ENCODE results near the gene GALNT4.

The GALNT4 gene

DNA sequence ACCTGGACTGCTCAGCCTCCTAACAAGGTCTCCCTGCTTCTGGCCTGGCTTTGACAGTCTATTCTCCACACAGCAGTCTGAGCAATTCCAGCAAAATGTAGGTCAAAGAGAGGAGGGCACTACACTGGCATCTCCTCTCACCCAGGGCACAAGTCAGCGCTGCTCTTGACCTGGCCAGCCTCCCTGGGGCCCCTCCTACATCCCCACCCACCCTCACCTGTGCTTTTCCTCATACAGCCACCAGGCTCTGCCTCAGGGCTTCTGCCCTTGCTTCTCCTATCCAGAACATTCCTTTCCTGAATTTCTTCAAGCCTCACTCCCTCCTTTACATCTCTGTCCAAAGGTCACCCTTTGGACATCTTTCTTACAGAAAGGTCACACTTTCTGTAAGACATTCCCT lies 33.7 kb downstream of the GALNT4 start:
- DNase-seq = no peak

DNA sequence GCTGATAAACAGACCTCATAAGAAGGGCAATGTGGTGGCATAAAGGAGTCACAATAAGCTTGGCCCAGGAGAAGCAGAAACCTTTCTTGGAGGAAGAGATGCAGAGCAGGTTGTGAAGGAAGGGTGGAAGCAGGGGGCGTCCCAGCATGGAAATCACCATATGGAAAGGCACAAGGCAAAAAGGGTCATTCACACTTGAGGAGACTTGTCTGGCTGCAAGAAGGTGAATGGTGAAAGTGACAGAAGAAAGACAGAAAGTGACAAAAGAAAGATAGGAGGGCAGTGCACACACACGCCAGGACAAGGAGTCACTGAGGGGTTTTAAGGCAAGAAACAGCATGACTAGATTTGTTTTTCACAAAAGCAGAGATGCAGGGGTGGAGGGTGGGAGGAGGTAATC lies 38.3 kb downstream of the GALNT4 start:
- no peak for DNase-seq

DNA sequence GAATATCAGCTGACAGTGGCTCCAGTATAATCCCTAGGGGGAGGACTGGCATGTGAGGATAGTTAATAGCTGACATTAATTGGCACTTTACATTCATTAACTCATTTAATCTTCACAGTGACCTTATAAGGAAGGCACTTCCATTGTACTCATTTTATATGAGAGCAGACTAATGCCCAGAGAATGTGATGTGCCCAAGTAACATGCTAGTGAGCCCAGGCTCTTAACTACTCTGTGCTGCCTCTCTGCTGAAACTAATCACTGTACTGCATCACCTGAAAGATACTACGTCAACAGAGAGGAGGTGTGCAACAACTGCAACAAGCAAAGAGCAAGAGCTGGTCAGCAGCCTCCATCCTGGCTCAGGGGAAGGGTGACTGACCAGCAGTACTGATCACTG lies 40.1 kb downstream of the GALNT4 start:
- DNase-seq = no peak

DNA sequence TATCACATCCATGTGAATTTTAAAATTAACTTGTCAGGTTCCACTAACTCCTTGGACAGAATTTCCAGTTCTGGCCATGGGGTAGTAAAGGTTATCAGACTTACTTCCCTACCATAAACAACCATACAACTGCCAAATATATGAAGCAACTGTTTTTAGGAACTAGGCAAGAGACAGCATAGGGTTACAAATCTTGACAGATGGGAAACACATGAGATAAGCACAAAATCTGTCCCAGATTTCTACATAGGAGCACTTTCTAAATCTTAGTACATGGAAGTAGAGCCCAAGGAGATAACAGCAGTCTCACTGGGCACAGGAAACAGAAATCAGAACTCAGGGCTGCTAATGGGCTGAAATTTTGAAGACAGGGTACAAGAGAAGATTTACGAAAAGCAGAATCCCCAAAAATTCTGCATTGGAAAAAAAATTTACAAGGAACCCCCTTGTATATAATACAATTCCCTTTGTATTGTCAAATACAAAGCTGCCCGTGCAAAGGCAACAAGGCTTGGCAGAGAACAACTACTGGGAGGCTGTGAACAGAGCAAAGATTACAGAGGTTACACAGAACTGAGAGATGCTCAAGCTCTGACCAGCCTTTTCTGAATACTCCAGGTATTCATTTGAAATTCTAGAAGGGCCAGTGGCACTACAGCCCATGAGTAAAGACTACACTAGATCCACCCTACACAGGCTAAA lies 43.2 kb downstream of the GALNT4 start:
- DNase-seq = no peak

DNA sequence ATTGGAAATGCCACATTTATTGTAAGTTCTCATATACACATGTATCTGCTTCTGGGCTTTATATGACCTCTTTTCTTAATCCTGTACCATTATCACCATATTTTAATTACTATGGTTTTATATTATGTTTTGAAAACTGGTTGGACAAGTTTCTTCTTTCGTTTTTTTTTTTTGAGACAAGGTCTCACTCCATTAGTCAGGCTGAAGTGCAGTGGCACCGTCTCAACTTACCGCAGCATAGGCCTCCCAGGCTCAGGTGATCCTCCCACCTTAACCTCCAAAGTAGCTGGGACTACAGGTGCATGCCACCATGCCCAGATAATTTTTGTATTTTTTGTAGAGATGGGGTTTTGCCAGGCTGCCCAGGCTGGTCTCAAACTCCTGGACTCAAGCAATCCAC lies 44.6 kb downstream of the GALNT4 start:
- no peak for DNase-seq

DNA sequence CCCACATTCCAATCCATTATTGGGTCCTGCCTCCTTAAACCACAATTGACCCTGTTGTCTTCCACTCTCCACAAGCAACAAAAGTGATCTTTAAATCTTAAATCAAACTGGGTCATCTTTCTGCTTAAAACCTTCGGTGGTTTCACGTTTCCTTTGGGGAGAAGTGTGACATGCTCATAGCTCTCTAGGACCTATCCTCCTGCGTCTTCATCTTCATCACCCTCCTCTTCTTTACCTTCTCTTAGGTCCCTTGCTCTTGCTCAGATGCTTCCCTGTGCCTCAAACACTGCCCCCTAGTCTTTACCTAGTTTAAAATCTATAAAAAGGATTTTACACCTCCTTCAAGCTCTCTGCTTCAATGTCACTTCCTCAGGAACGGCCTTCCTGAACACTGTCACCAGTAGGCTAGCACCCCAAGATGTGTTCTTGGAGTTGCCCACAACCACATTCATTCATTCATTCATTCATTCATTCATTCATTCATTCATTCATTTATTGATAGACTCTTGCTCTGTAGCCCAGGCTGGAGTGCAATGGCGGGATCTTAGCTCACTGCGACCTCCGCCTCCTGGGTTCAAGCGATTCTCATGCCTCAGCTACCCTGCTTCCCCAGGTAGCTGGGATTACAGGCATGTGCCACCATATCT lies 46.8 kb downstream of the GALNT4 start:
- DNase-seq = no peak

DNA sequence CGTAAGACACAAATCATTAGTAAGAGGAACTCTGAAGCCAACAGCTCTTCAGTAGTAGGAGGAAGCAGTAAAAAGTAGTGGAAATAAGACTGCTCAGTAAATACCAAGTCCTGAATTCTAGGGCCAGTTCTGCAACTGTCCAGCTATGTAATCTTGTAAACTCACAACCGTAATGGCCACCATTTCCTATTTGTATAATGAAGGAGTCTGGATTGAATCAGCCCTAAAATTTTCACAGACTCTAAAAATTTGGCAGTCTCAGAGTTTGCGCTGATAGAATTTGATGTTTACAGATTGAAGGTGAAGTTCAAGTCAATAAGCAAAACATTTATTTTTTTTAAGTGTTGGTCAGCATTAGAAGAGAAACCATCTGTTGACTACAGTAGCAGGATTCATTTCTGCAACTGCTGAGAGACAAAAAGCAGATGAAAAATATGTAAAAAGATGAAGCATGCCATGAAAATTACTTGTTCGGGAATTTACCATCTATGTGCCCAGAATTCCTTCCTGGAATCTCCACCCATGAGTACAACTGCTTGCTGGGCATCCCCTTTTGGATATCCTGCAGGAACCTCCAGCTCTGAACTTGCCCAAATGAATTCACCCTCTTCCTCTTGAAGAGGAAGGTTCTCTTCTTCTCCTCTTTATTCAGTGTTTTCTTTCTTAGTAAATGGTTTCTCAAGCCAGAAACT lies 47.5 kb downstream of the GALNT4 start:
- no peak for DNase-seq

DNA sequence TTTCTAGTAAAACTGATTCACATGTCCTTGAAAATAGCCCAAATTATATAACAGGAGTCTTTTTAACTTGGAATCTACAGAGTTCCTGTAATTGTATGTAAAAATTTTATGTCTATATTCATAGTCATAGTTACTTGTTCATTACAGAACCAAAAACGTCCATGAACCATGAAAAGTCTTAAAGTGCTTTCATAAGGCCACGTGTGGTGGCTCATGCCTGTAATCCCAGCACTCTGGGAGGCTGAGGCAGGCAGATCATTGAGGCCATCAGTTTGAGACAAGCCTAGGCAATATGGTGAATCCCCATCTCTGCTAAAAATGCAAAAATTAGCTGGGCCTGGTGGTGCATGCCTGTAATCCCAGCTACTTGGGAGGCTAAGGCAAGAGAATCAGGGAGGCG lies 48.4 kb downstream of the GALNT4 start:
- DNase-seq = no peak

DNA sequence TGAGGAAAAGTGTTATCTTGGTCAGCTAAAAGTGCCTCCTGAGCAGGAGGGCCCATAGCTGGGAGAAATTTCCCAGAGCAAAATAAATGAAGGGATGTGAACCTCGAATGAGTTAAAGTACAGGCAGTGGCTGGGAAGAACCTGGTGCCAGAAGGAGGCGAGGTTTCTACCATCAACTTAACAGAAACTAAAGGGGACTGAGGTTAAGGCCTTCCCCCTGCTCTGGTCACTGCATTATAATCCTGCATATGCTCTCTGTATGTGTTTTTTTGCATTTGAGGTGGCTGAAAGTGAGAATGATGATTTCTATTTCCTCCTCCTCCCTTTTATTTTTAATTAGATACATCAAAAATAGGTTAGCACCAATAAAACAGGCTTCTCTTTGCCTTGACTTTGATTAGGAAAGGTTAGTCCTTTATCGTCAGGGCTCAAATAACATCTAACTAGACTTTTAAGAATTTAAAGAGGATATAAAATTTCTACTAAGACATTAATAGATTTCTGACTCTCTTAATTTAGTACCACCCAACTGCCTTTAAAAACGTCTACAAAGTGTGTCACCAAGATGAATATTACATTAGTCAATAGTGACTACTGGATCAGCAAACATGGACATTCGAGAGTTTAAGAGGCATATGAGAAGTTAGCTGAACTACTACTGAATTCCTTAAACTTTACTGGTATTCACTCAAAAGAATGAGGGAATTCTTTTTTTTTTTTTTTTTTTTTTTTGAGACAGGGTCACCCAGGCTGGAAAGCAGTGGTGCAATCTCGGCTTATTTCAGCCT lies 49.2 kb downstream of the GALNT4 start:
- no peak for DNase-seq

DNA sequence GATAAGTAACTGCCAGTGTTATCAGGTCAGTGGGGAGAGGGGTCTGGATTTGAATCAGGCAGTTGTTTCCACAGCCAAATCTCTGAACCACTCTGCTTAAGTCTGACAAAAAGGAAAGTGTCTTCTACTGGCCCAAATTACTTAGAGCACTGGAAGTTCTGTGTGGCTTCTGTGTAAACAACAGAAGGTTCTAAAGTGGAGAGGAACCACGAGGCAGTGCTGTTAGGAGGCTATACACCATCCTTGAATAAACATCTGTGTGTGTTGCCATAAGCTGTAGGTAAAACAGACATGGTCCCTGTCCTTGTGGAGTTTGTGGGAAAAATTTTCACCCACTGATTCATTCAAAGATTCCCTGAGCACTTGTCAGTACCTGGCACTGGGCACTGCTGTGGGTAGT lies 50.0 kb downstream of the GALNT4 start:
- no peak for DNase-seq
